Measurements from ENCODE around the gene OTUD5.

OTUD5 gene

GRCh38 chrX:48935301-48935670, 22.1 kb downstream of the OTUD5 start:
- no peak for DNase-seq

GRCh38 chrX:48934581-48935300, 22.7 kb downstream of the OTUD5 start:
- peak; percentile 84 for DNase-seq

DNA sequence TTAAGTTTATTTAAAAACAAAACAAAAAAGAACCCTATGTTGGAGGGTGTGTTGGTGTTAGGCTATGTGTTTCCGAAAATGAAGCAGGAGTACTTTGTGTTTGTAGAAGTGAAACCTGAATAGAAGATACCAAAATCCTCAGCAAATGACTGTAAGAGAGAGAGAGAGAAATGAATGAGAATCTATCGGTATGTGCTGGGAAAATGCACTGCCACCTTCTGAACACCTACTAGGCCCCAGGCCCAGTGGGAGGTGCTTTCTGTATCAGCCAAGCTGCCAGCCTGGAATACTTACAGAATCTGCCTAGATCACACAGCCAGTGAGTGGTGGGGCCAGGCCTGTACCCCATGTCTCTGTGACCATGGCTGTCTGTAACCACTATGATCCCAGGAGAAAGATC, 23.6 kb downstream of the OTUD5 start:
- DNase-seq = no peak

DNA sequence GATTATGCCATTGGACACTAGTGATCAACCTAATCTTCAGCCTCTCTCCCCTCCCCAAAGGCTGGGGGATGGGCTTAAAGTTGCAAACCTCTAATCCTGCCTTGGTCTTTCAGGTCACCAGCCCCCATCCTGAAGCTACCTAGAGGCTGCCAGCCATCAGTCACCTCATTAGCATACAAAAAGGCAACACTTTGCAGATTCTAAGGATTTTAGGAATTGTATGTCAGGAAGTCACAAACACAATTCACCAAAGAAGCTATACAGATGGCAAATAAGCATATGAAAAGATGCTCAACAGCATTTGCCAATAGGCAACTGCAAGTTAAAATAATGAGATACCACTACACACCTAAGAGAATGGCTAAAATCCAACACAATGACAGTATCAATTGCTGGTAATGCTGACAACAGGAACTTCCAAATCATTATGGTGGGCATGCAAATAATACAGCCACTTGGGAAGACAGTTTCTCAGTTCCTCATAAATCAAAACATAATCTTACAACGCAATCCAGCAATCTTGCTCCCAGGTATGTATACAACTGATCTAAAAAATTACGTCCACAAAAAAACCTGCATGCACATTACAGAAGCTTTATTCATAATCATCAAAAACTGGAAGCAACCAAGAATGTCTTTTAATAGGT, 29.5 kb downstream of the OTUD5 start:
- DNase-seq = no peak

- no peak for DNase-seq
Measured at GRCh38 chrX:48927123-48927522, 30.3 kb downstream of the OTUD5 start.

DNA sequence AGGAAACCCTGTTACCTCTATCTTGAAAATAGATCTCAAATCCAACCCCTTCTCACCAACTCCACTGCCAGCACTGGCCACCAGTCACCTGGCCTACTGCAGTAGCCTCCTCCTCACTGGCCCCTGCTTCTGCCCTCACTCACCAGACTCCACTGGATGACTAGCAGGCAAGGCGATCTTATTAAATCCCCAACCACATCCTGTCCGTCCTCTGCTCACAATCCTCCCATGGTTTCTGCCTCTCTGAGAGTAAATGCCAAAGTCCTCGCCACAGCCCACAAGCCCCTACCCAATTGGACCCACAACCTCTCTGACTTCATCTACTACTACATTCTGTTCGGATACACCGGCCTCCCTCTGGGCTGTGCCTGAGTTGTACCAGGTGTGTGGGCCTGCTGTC, 33.1 kb downstream of the OTUD5 start:
- DNase-seq = no peak

DNA sequence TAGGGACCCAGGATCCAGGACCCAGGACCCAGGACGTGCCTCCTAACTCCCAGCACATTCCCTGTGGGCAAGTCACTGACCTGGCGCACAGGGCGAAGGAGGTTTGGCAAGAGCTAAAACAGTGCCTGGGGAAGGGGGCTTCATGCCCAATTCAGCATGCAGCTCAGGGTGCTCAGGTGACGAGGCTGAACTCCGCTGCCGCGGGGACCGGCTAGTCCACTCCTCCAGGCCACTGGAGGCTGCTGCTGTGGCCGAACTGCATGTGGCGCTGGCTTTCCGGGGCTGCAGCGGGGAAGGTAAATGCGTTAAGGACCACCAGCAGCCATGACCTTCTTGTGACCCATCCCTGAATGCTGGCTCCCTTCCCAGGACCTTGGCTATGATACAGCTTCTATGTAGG, 33.6 kb downstream of the OTUD5 start:
- no peak for DNase-seq

DNA sequence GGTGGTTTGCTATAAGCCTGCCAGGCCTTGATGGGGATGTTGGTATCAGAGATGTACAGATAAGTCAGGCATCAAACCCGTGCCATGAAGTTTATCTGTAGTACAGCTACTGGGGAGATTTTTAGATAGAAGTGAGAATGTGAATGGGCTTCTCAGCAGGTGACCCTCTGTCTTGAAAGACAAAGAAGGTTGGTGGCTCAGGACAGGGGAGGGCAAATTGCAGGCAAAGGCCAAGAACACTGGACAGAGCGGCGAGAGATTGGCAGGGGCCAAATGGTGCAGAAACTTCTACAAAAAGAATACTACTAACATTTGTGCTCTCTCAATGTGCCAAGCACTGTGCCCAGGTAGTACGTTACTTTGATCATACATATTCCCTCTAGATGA, 36.7 kb downstream of the OTUD5 start:
- no peak for DNase-seq

DNA sequence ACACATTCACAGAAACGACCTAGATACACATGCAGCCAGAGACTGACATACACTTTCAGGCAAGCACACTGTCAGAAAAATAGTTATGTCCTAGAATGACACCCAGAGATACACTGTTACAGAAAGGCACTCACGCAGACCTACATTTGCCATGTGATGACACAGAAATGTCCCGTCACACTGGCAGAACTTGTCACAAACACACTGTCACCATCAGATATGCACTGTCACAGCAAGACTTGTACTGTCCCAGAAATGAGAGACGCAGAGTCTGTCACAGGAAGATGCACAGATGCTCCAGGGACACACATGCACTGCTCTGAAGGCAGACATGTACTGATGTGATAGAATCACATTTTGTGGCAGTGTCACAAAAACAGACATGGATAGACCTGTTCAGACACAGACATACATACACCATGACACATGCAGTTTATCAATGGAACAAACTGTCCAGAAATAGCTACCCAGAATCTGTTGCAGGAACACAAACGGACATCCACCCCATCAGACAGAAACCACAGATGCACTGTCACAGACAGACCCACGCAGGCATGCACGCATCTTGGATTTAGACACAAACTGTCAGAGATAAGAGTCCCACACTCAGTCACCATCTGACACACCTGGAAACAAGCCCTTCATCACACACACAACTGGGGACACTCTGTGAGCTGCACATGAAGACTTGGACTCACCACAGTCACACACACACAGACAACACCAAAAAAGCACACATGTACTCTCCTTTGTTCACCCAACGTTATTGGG, 37.3 kb downstream of the OTUD5 start:
- DNase-seq = peak; percentile 68

GRCh38 chrX:48919360-48919841, 38.0 kb downstream of the OTUD5 start:
- DNase-seq = peak; percentile 67

DNA sequence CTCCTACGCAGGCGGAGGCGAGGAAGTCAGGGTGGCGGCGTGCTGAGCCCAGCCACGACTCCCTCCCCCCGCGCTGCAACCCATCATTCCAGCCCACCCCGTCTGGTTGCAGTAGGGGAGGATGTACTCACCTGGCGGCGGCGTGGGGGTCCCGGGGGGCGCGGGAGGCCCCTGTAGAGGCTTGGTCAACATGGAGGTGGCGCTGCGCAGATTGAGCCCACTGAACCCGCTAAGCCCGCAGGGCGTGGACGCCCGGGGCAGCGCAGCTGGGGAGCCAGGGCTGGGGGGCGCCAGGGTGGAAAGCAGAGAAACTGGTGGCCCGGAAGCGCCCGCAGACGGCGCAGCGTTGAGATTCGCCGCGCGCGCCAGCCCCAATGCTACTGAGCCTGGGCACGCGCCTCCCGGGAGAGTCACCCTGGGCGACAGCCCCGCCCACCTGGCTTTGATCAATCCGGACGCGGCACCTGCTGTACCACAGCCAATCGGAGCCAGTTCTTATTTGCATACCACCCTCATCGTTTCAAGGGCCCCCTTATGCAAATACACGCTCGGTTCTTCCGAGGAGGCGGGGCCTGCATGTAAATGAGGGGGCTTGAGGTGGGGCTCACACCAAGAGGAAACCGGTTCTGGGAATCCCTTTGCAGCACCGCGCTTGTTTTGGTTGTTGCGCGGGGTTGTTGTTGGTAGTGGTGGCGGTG, 38.6 kb downstream of the OTUD5 start, which contains the start of gene PIM2:
PIM2 (minus strand) TSS at position 382 of the 698 bp plus-strand sequence; CDS start at position 192, 190 bp downstream.
- peak; percentile 96 for DNase-seq

DNA sequence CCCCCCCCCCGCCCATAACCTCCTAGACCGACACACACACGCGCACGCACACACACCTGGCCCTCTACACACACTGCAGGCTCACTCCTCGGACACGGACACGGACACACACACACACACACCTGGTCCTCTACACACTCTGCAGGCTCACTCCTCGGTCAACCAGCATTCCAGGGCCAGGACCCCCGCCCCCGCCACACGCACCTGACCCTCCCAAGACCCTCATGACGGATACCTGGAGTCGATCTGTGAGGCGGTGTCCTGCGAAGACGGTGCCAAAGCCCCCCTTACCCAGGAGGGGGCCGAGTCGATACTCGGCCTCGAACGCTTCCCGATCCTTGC, 39.1 kb downstream of the OTUD5 start:
- DNase-seq = peak; percentile 27

- DNase-seq = peak; percentile 93
Measured at GRCh38 chrX:48917139-48918001, 40.0 kb downstream of the OTUD5 start.

DNA sequence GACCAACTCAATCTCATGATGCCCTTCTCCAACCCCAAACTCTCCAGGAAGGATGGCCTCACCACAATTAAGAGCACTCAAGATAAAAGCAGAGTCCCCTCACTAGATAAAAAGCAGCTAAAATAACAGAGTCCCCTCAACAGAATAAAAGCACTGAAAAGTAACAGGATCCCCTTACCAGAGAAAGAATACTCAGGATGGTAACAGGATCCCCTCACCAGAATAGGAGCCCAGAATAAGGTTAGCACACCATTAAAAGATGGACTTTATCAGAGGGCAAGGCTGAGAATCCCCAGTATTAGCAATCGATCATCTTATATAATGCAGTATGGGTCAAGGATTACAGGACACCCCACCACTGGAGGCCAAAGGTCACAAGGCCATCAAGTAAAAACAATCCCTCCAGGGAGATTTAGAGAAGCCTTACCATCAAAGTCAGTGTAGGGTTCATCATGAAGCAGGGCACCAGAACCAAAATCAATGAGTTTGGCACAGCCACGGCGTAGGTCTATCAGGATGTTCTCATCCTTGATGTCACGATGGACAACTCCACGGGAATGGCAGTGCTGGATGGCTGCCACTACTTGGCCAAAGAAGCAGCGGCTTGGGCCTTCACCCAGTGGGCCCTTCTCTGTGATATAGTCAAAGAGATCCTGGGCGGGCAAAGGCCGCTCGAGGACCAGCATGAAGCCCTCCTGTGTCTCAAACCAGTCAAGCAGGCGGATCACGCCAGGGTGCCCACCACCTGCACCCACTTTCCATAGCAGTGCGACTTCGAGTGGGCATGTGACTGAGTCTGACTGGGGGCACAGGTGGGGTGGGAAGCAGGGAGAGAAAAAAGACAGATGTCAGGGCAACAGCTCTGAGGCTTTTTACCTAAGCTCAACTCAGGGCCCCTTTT, 42.6 kb downstream of the OTUD5 start:
- DNase-seq = no peak

- DNase-seq = no peak
Measured at GRCh38 chrX:48913605-48914366, 43.6 kb downstream of the OTUD5 start.

GRCh38 chrX:48911412-48912182, 45.8 kb downstream of the OTUD5 start, which contains the start of gene SLC35A2:
Gene SLC35A2, minus strand, starts transcription at chrX:48911646. Its CDS starts 10 bp downstream, at chrX:48911636.
- DNase-seq = peak; percentile 90

DNA sequence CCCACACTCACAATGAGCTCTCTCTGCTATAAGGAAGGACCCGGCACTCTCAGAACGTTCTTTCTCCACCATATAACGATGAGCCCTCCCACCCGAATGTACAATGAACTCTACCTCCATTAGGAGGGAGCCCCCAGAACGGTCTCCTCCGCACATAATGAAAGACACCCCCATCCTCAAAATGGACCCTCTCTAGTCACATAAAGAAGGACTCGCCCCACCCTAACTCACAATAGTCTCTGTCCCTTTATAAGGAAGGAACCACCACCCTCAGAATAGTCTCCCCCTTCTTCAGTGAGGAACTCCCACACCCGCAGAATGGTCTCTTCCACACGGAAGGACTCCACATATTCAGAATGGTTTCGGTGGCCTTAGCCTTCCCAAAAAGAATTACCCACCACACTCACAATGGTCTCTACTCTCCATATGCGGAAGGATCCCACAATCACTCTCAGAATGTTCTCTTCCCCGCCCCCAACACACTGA, 46.4 kb downstream of the OTUD5 start:
- no peak for DNase-seq

- DNase-seq = peak; percentile 48
Measured at GRCh38 chrX:48909703-48910294, 47.6 kb downstream of the OTUD5 start.

- no peak for DNase-seq
Measured at GRCh38 chrX:48908600-48908999, 48.8 kb downstream of the OTUD5 start.

Data from CD4-positive, alpha-beta T cell treated with Interleukin-21 for 1 hour (primary cell).